ENCODE data around the gene PRF1. TPM values are rescaled to one million over a fixed set of nuclear protein-coding genes. Genes with fewer than 3 reads are reported as not detected.
A peak's percentile ranks its signal among the peaks of the same experiment; 100 is the strongest.

Gene PRF1
- total RNA-seq, 1 donor from 2014 or later: not detected

GRCh38 chr10:70605161-70605560 lies 2.6 kb upstream of the PRF1 start:
- DNase-seq (ENCODE audit: extremely low spot score, unreplicated experiment): no peak
- Mint-ChIP-seq H3K36me3 (no peaks in the 10 kb centered on the region), H3K4me3 (no peak overlapping the region), H3K4me1 (ENCODE audit: unreplicated experiment) (no peaks in the 10 kb centered on the region), H3K27ac (no peak overlapping the region), H3K27me3 (no peaks in the 10 kb centered on the region), H3K9me3 (peaks cover 8% of the 10 kb centered on the region)
- TF ChIP-seq, protein P1, sequence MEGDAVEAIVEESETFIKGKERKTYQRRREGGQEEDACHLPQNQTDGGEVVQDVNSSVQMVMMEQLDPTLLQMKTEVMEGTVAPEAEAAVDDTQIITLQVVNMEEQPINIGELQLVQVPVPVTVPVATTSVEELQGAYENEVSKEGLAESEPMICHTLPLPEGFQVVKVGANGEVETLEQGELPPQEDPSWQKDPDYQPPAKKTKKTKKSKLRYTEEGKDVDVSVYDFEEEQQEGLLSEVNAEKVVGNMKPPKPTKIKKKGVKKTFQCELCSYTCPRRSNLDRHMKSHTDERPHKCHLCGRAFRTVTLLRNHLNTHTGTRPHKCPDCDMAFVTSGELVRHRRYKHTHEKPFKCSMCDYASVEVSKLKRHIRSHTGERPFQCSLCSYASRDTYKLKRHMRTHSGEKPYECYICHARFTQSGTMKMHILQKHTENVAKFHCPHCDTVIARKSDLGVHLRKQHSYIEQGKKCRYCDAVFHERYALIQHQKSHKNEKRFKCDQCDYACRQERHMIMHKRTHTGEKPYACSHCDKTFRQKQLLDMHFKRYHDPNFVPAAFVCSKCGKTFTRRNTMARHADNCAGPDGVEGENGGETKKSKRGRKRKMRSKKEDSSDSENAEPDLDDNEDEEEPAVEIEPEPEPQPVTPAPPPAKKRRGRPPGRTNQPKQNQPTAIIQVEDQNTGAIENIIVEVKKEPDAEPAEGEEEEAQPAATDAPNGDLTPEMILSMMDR (conservative IDR thresholded peaks at IDR 0.05): no peak

- TF ChIP-seq, protein P1 (conservative IDR thresholded peaks at IDR 0.05): no peak
- H3K27me3 Mint-ChIP-seq: no peaks in the 10 kb centered on the region
- no peak overlapping the region for H3K4me3 Mint-ChIP-seq
- H3K36me3 Mint-ChIP-seq: no peaks in the 10 kb centered on the region
- no peak for DNase-seq (ENCODE audit: extremely low spot score, unreplicated experiment)
- no peaks in the 10 kb centered on the region for H3K4me1 Mint-ChIP-seq (ENCODE audit: unreplicated experiment)
- H3K27ac Mint-ChIP-seq: no peak overlapping the region
- peaks cover 8% of the 10 kb centered on the region for H3K9me3 Mint-ChIP-seq
These were observed 1.6 kb upstream of the PRF1 start for GRCh38 chr10:70604106-70604505.

DNA sequence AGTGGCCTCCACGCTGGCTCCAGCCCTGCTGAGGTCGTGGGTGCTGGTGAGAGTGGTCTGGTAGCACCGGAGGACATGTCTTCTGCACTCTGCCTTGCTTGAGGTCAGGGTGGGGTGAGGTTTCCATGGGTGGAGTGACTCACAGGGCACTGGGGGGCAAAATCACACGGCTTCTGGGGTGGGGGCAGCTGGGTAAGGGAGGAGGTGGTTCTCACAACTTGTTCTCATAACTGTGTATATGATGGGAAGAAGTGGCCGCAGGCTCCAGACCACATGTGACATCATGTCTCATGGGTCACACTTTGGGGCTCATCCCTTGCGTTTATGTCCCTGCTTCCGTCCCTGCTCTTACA lies 884 bp upstream of the PRF1 start:
- TF ChIP-seq, protein P1 (conservative IDR thresholded peaks at IDR 0.05): no peak
- Mint-ChIP-seq H3K27ac (no peak overlapping the region), H3K27me3 (no peaks in the 10 kb centered on the region), H3K4me1 (ENCODE audit: unreplicated experiment) (no peaks in the 10 kb centered on the region), H3K36me3 (no peaks in the 10 kb centered on the region), H3K9me3 (peaks cover 8% of the 10 kb centered on the region), H3K4me3 (no peak overlapping the region)
- peak; percentile 67 for DNase-seq (ENCODE audit: extremely low spot score, unreplicated experiment)

DNA sequence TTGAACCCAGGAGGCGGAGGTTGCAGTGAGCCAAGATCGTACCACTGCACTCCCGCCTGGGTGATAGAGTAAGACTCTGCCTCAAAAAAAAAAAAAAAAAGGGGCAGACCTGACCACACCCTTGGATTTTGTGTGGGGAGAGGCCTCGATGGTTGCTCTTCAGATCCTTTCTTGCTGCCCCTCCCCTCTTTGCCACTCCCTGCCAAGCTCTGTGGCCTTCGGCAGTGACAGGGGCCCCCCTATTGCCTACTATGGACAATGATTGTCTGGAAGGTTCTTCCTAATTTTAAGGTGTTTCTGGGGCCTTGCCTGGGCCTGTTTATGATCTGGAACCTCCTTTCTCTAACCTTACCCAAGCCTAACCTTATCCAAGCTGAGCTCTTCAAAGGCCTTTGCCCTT lies 795 bp downstream of the PRF1 start:
- no peaks in the 10 kb centered on the region for H3K36me3 Mint-ChIP-seq
- H3K4me3 Mint-ChIP-seq: no peak overlapping the region
- H3K4me1 Mint-ChIP-seq (ENCODE audit: unreplicated experiment): peaks cover 9% of the 10 kb centered on the region
- TF ChIP-seq, protein P1 (conservative IDR thresholded peaks at IDR 0.05): no peak
- H3K27ac Mint-ChIP-seq: no peak overlapping the region
- no peak for DNase-seq (ENCODE audit: extremely low spot score, unreplicated experiment)
- no peaks in the 10 kb centered on the region for H3K9me3 Mint-ChIP-seq
- H3K27me3 Mint-ChIP-seq: no peaks in the 10 kb centered on the region

DNA sequence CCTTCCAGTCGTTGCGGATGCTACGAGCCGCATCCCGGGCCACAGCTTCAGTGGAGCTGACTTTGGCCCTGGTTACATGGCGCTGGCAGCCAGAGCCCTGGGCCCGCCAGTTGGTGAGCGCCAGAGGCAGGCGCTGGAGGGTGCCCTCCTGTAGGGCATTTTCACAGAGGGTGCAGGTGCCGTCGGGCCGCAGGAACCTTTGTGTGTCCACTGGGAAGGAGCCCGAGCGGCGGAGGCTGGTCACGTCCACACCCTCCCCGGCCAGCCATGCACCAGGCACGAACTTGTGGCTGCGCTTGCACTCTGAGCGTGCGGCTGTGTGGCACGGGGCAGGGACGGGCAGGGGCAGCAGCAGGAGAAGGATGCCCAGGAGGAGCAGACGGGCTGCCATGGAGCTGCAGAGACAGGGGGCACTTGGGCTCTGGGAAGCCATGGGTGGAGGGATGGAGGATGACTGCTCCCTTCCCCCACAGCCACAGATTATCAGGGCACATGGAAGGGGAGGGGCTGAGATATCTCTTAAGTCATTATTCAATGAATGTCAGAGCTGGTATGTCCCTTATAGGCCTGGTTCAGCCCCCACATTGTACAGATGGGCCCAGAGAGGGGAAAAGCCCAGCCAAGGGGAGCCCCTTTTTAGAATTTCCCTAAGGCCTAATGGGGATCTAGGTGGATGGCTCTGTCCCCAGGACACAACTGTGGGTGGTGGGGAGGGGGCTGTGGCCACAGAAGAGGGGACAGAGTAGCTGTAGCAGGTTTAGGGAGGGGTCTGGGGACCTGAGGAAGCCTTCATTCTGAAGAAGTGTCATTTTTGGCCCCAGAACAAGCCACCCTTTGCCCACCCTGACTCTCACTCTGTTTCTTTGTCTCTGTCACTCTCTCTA lies 1.8 kb downstream of the PRF1 start:
- Mint-ChIP-seq H3K36me3 (no peaks in the 10 kb centered on the region), H3K27ac (no peak overlapping the region), H3K9me3 (no peaks in the 10 kb centered on the region), H3K27me3 (no peaks in the 10 kb centered on the region), H3K4me3 (no peak overlapping the region), H3K4me1 (ENCODE audit: unreplicated experiment) (peaks cover 19% of the 10 kb centered on the region)
- peak; percentile 69 for DNase-seq (ENCODE audit: extremely low spot score, unreplicated experiment)
- TF ChIP-seq, protein P1 (conservative IDR thresholded peaks at IDR 0.05): no peak
